ENCODE data around the gene LAP3.

- TF ChIP-seq CTCF (IDR thresholded peaks at IDR 0.05; ENCODE audit: insufficient read depth, low read length, poor library complexity, severe bottlenecking), result no peak
- no peak for TF ChIP-seq EZH2phosphoT487 (conservative IDR thresholded peaks at IDR 0.05; ENCODE audit: low read length)
Observed at GRCh38 chr4:17546222-17546621, 30.8 kb upstream of the LAP3 start.
